B cell (primary cell): Measurements from ENCODE around the gene CALHM3. TPM values are rescaled to one million over a fixed set of nuclear protein-coding genes. Genes with fewer than 3 reads are reported as not detected.

ENCODE experiments used
- ATAC-seq: fragments of 200-7000 bp; cut with Tn5 transposase; one replicate; pipeline ENCODE4 v1.10.0; 2021; ENCODE audit warnings: low read depth, mild to moderate bottlenecking, moderate number of reproducible peaks, moderate library complexity
- CTCF ChIA-PET: fragments of 350-600 bp; sonication (Branson Sonifier 250); formaldehyde crosslinking; loops from one replicate; lab custom pipeline; 2021; ENCODE audit warnings: antibody characterized with exemption, inconsistent platforms; lab: Charles Lee
- POLR2A ChIA-PET: fragments of 350-600 bp; sonication (Branson Sonifier 250); formaldehyde crosslinking; loops from one replicate; lab custom pipeline; 2021; ENCODE audit warnings: antibody characterized with exemption; lab: Charles Lee
- DNase-seq: peaks from one replicate; pipeline ENCODE4 v3.0.0; 2013
- H2AFZ ChIP-seq: 2 replicates; pipeline ENCODE4 v1.6.1; 2012; ENCODE audit warnings: mild to moderate bottlenecking, low read depth, low read length; ENCODE audit not compliant: insufficient read depth, poor library complexity, severe bottlenecking
- H3K27ac ChIP-seq, 2 donors: 1 replicate in 1 of 2; 2 replicates in 1 of 2; pipeline ENCODE4 v1.5.1; 2012 to 2013; ENCODE audit warnings: low read length in 2 of 2, mild to moderate bottlenecking in 2 of 2, moderate library complexity in 1 of 2
- H3K27me3 ChIP-seq, 4 experiments: fragments of 200-600 bp in 1 of 4; sonication (generic) in 1 of 4; replicated peaks in 1 of 4; 1 replicate in 2 of 4; 2 replicates in 2 of 4; pipeline versions ENCODE4 v1.6.1 to v1.7.0; 2013 to 2016; ENCODE audit warnings: low read length in 3 of 4, mild to moderate bottlenecking in 2 of 4, mixed read lengths in 1 of 4, moderate library complexity in 1 of 4; ENCODE audit not compliant: insufficient read depth in 4 of 4, control insufficient read depth in 3 of 4; ENCODE audit errors: control extremely low read depth in 1 of 4
- H3K36me3 ChIP-seq, 2 experiments: replicated peaks in 1 of 2; 1 replicate in 1 of 2; 2 replicates in 1 of 2; pipeline versions ENCODE4 v1.6.1 to v1.7.1; 2013; ENCODE audit warnings: low read length in 1 of 2; ENCODE audit not compliant: insufficient read depth in 2 of 2, control insufficient read depth in 1 of 2; ENCODE audit errors: control extremely low read depth in 1 of 2, extremely low read depth in 1 of 2
- H3K4me1 ChIP-seq, 2 donors: fragments of 200-600 bp in 1 of 2; sonication (generic) in 1 of 2; 1 replicate in 1 of 2; 2 replicates in 1 of 2; pipeline versions ENCODE4 v1.5.1 to v1.6.1; 2013 to 2017; ENCODE audit warnings: low read length in 2 of 2; ENCODE audit not compliant: control insufficient read depth in 2 of 2, insufficient read depth in 2 of 2
- H3K4me2 ChIP-seq: replicated peaks from 2 replicates; pipeline ENCODE3; 2012; ENCODE audit warnings: mild to moderate bottlenecking, low read depth, low read length; ENCODE audit not compliant: poor library complexity, severe bottlenecking
- H3K4me3 ChIP-seq, 5 experiments: fragments of 200-600 bp in 1 of 5; sonication (generic) in 1 of 5; 1 replicate in 3 of 5; 2 replicates in 2 of 5; pipeline versions ENCODE4 v1.5.1 to v1.7.0; 2011 to 2016; ENCODE audit warnings: low read length in 4 of 5, mild to moderate bottlenecking in 4 of 5, low read depth in 2 of 5, control low read depth in 1 of 5, moderate library complexity in 1 of 5; ENCODE audit not compliant: insufficient read depth in 1 of 5; ENCODE audit errors: control extremely low read depth in 1 of 5, extremely low read depth in 1 of 5
- H3K79me2 ChIP-seq: fragments of 200-600 bp; sonication (generic); one replicate; pipeline ENCODE4 v1.6.0; 2016; ENCODE audit warnings: low read length; ENCODE audit not compliant: control insufficient read depth, insufficient read depth
- H3K9ac ChIP-seq: fragments of 200-600 bp; sonication (generic); 2 replicates; pipeline ENCODE4 v1.6.1; 2017; ENCODE audit warnings: mild to moderate bottlenecking, low read length, moderate library complexity
- H3K9me3 ChIP-seq, 3 donors: one replicate each; pipeline versions ENCODE4 v1.6.1 to v1.7.1; 2013; ENCODE audit warnings: low read length in 2 of 3; ENCODE audit not compliant: control insufficient read depth in 2 of 3, insufficient read depth in 1 of 3; ENCODE audit errors: control extremely low read depth in 1 of 3
- H4K20me1 ChIP-seq: 2 replicates; pipeline ENCODE4 v1.6.0; 2012; ENCODE audit warnings: mild to moderate bottlenecking, low read length; ENCODE audit not compliant: insufficient read depth, control insufficient read depth, poor library complexity, severe bottlenecking
- H3K27ac Mint-ChIP-seq: one replicate; pipeline ENCODE4 v1.8.0; 2021; ENCODE audit warnings: mixed read lengths
- H3K27me3 Mint-ChIP-seq: one replicate; pipeline ENCODE4 v1.8.0; 2021; ENCODE audit warnings: mixed read lengths
- H3K4me1 Mint-ChIP-seq: one replicate; pipeline ENCODE4 v1.8.0; 2021; ENCODE audit warnings: mixed read lengths
- H3K4me3 Mint-ChIP-seq: one replicate; pipeline ENCODE4 v1.8.0; 2021; ENCODE audit warnings: mixed read lengths
- H3K9me3 Mint-ChIP-seq: one replicate; pipeline ENCODE4 v1.8.0; 2022; ENCODE audit warnings: mixed read lengths; ENCODE audit not compliant: insufficient read depth
- CTCF ChIP-seq: fragments of 200-600 bp; IDR thresholded peaks from one replicate; pipeline ENCODE4 v1.8.0; 2022; ENCODE audit warnings: antibody characterized with exemption, mild to moderate bottlenecking
- EZH2 ChIP-seq: IDR thresholded peaks from 2 replicates; pipeline ENCODE4 v1.6.1; 2012; ENCODE audit warnings: borderline replicate concordance, low read depth, mild to moderate bottlenecking, moderate library complexity, low read length; ENCODE audit not compliant: insufficient read depth, poor library complexity, severe bottlenecking
- WGBS: methylation state at CpG from one replicate; pipeline ENCODE4 v1.1.5; 2013; ENCODE audit warnings: missing lambda C conversion rate; ENCODE audit not compliant: insufficient coverage; 5-methylcytosine and 5-hydroxymethylcytosine counted together
- intact Hi-C: fragments of 100-400 bp; cut with micrococcal nuclease; formaldehyde crosslinking; loops from one replicate; pipeline ENCODE4 v1.10.0; 2022
- polyA plus RNA-seq: library from polyadenylated mRNA; depleted of rRNA; stranded (reverse); fragments of >200 nt; gene quantifications from 2 replicates; pipeline ENCODE4 v1.2.3, GENCODE V29; 2012
- total RNA-seq, 2 donors: library from RNA; stranded (reverse); fragments of 120-200 nt in 1 of 2; gene quantifications; 1 replicate in 1 of 2; 2 replicates in 1 of 2; pipeline versions ENCODE4 v1.2.3 to v1.2.4, GENCODE V29; 2013 to 2022

CALHM3 gene
- total and polyA plus RNA-seq, 2 donors (not counting 1 experiment from before 2014, with no cell fraction given): not detected

- H3K9ac ChIP-seq: no peak overlapping the region
- no peak overlapping the region for H3K4me2 ChIP-seq
- peaks cover 0 to 13% of the 10 kb centered on the region in 2 donors for H3K4me1 ChIP-seq
- H3K4me3 Mint-ChIP-seq: no peak overlapping the region
- H3K27me3 Mint-ChIP-seq: no peaks in the 10 kb centered on the region
- H3K4me3 ChIP-seq: no peak overlapping the region
- DNase-seq (no peak), ATAC-seq (no peak)
- CTCF ChIA-PET: interaction anchor here (0.7 to 8.0 kb wide), 5 partner anchors 9 to 63 kb away, joined by 3 to 138 read pairs (median 13); partner anchors contain the start of gene CALHM2
- no peaks in the 10 kb centered on the region for H3K79me2 ChIP-seq
- H3K9me3 Mint-ChIP-seq: no peaks in the 10 kb centered on the region
- TF ChIP-seq CTCF (no peak), EZH2 (no peak)
- H3K9me3 ChIP-seq: no peaks in the 10 kb centered on the region
- no peak overlapping the region for H3K27ac ChIP-seq
- H3K36me3 ChIP-seq: no peaks in the 10 kb centered on the region
- H4K20me1 ChIP-seq: no peaks in the 10 kb centered on the region
- H3K4me1 Mint-ChIP-seq: peaks cover 12% of the 10 kb centered on the region
- no peak overlapping the region for H2AFZ ChIP-seq
- no peak overlapping the region for H3K27ac Mint-ChIP-seq
- 96% methylated on average over 4 of the region's 5 CpGs for WGBS
- POLR2A ChIA-PET: no interaction called here
- intact Hi-C loops: loop anchor here (10.0 kb wide), 1 partner anchor 646 kb away; the partner anchor contains the start of gene CYP17A1
- no peaks in the 10 kb centered on the region for H3K27me3 ChIP-seq
Observed at GRCh38 chr10:103480521-103480920, 1.5 kb upstream of the CALHM3 start.

GRCh38 chr10:103478671-103479070 is 369 bp downstream of the CALHM3 start:
- Histone ChIP-seq H3K79me2 (no peaks in the 10 kb centered on the region), H2AFZ (no peak overlapping the region), H3K4me3 (no peak overlapping the region), H3K4me1 (peaks cover 0 to 11% of the 10 kb centered on the region in 2 donors), H3K27me3 (no peaks in the 10 kb centered on the region), H3K9ac (no peak overlapping the region), H3K4me2 (no peak overlapping the region), H3K27ac (no peak overlapping the region), H3K36me3 (no peaks in the 10 kb centered on the region), H3K9me3 (no peaks in the 10 kb centered on the region), H4K20me1 (no peaks in the 10 kb centered on the region)
- no peaks in the 10 kb centered on the region for H3K9me3 Mint-ChIP-seq
- intact Hi-C loops: no loop called here
- ATAC-seq (no peak), DNase-seq (no peak)
- peaks cover 18% of the 10 kb centered on the region for H3K4me1 Mint-ChIP-seq
- TF ChIP-seq CTCF (no peak), EZH2 (no peak)
- no peak overlapping the region for H3K4me3 Mint-ChIP-seq
- no peak overlapping the region for H3K27ac Mint-ChIP-seq
- no peaks in the 10 kb centered on the region for H3K27me3 Mint-ChIP-seq
- ChIA-PET POLR2A (no interaction called here), CTCF (interaction anchor here (4.6 to 8.0 kb wide), 2 partner anchors 27 to 61 kb away, joined by 32 to 138 read pairs; partner anchors contain the start of gene CALHM2)
- 95% methylated on average over 22 of the region's 22 CpGs for WGBS
